Inferior parietal cortex (tissue), 1 donor: ENCODE results near the gene MUC22.
"Not testable (repeated sequence)": the region's sequence is repeated elsewhere in the genome, so short reads cannot be mapped to it uniquely, and the experiment has no call there.

ENCODE experiments used
- DNase-seq: peaks from one replicate; pipeline ENCODE4 v3.0.0-alpha.2; 2016; ENCODE audit errors: extremely low spot score

Gene MUC22

GRCh38 chr6:31010393-31011060, at the start of gene MUC22:
Gene MUC22, plus strand, starts transcription at chr6:31010474. Its CDS starts 233 bp downstream, at chr6:31010707.
- DNase-seq, result no peak

- no peak for DNase-seq
Measured at GRCh38 chr6:30960907-30961673, 49.2 kb upstream of the MUC22 start.

GRCh38 chr6:30962716-30963115, 47.6 kb upstream of the MUC22 start:
- no peak for DNase-seq

GRCh38 chr6:30963641-30964040, 46.6 kb upstream of the MUC22 start:
- no peak for DNase-seq

- no peak for DNase-seq
Measured at GRCh38 chr6:30964075-30964474, 46.2 kb upstream of the MUC22 start.

- DNase-seq, result no peak
Measured at GRCh38 chr6:30965140-30965601, 45.1 kb upstream of the MUC22 start.

GRCh38 chr6:30966154-30966553, 44.1 kb upstream of the MUC22 start:
- no peak for DNase-seq

GRCh38 chr6:30969171-30969570, 41.1 kb upstream of the MUC22 start:
- DNase-seq, result not testable (repeated sequence)

- DNase-seq, result no peak
Measured at GRCh38 chr6:30970946-30971345, 39.3 kb upstream of the MUC22 start.

GRCh38 chr6:30972816-30973215, 37.5 kb upstream of the MUC22 start:
- DNase-seq, result no peak

GRCh38 chr6:30974490-30975252, 35.6 kb upstream of the MUC22 start:
- no peak for DNase-seq

GRCh38 chr6:30979141-30979540, 31.1 kb upstream of the MUC22 start:
- no peak for DNase-seq

GRCh38 chr6:30979690-30980089, 30.6 kb upstream of the MUC22 start:
- DNase-seq, result no peak

- no peak for DNase-seq
Measured at GRCh38 chr6:30981942-30982772, 28.1 kb upstream of the MUC22 start.

GRCh38 chr6:30983439-30983838, 26.8 kb upstream of the MUC22 start, which contains the start of gene MUC21:
Gene MUC21, plus strand, starts transcription at chr6:30983718. Its CDS starts 241 bp downstream, at chr6:30983959.
- no peak for DNase-seq

GRCh38 chr6:30985490-30985889, 24.8 kb upstream of the MUC22 start:
- DNase-seq, result no peak

- no peak for DNase-seq
Measured at GRCh38 chr6:30987304-30987703, 23.0 kb upstream of the MUC22 start.

- no peak for DNase-seq
Measured at GRCh38 chr6:30988209-30988825, 22.0 kb upstream of the MUC22 start.

- DNase-seq, result no peak
Measured at GRCh38 chr6:30990422-30991086, 19.7 kb upstream of the MUC22 start.

- DNase-seq, result no peak
Measured at GRCh38 chr6:30991891-30992290, 18.4 kb upstream of the MUC22 start.
